GM12873 (cell line): ENCODE results near the gene ELMO1.

Source experiments
- CTCF ChIP-seq: IDR thresholded peaks from 2 replicates; pipeline ENCODE4 v1.5.1; 2012; ENCODE audit warnings: low read depth, mild to moderate bottlenecking, moderate library complexity, low read length, control low read depth; ENCODE audit not compliant: insufficient read depth; ENCODE audit errors: missing control alignments

The ELMO1 gene

GRCh38 chr7:37235813-37236212 is 212.9 kb downstream of the ELMO1 start:
- TF ChIP-seq CTCF, result no peak

- peak; percentile 53 for TF ChIP-seq CTCF
Observed at GRCh38 chr7:37234928-37235327, 213.7 kb downstream of the ELMO1 start.

GRCh38 chr7:37234334-37234733 is 214.3 kb downstream of the ELMO1 start:
- no peak for TF ChIP-seq CTCF

GRCh38 chr7:37231613-37232012 is 217.1 kb downstream of the ELMO1 start:
- TF ChIP-seq CTCF, result no peak

GRCh38 chr7:37230221-37230620 is 218.4 kb downstream of the ELMO1 start:
- no peak for TF ChIP-seq CTCF

- no peak for TF ChIP-seq CTCF
Observed at GRCh38 chr7:37229381-37229780, 219.3 kb downstream of the ELMO1 start.

- no peak for TF ChIP-seq CTCF
Observed at GRCh38 chr7:37225285-37225969, 223.2 kb downstream of the ELMO1 start.

GRCh38 chr7:37224746-37225145 is 223.9 kb downstream of the ELMO1 start:
- no peak for TF ChIP-seq CTCF
